IMR-90 (cell line): ENCODE results near the gene MBTPS1. TPM values are rescaled to one million over a fixed set of nuclear protein-coding genes. Genes with fewer than 3 reads are reported as not detected.

Experiments
- ATAC-seq: fragments of 200-7000 bp; cut with Tn5 transposase; 2 replicates; pipeline ENCODE4 v1.9.1; 2020; ENCODE audit warnings: low read depth, mild to moderate bottlenecking, moderate library complexity
- BruUV-seq: library from RNA; stranded (reverse); fragments of 400-500 nt; replicated peaks from 2 replicates; lab custom pipeline; 2021; lab: Mats Ljungman, UMichigan
- CTCF ChIA-PET: fragments of 300-600 bp; formaldehyde crosslinking; extraction: SDS; loops from one replicate; lab custom pipeline; 2021; ENCODE audit warnings: antibody characterized with exemption; lab: Yijun Ruan, JAX
- POLR2A ChIA-PET: fragments of 300-600 bp; sonication (Branson Sonifier 250); formaldehyde crosslinking; loops from one replicate; lab custom pipeline; 2022; ENCODE audit warnings: antibody characterized with exemption; ENCODE audit not compliant: unreplicated experiment; lab: Charles Lee
- DNase-seq: peaks from one replicate; pipeline ENCODE4 v3.0.0; 2013
- H2AFZ ChIP-seq: replicated peaks from 2 replicates; pipeline ENCODE3; 2013; ENCODE audit warnings: low read length, mild to moderate bottlenecking; ENCODE audit not compliant: poor library complexity
- H2AK5ac ChIP-seq: 2 replicates; pipeline ENCODE4 v1.6.1; 2013; ENCODE audit warnings: low read depth, low read length, inconsistent platforms
- H2AK9ac ChIP-seq: replicated peaks from 2 replicates; pipeline ENCODE3; 2013; ENCODE audit warnings: mild to moderate bottlenecking, low read depth, low read length, moderate library complexity; ENCODE audit not compliant: poor library complexity
- H2BK120ac ChIP-seq: 2 replicates; pipeline ENCODE4 v1.6.1; 2013; ENCODE audit warnings: low read depth, low read length, inconsistent platforms
- H2BK15ac ChIP-seq: 3 replicates; pipeline ENCODE4 v1.6.1; 2013; ENCODE audit warnings: low read depth, low read length, inconsistent platforms
- H2BK20ac ChIP-seq: 2 replicates; pipeline ENCODE4 v1.6.1; 2013; ENCODE audit warnings: low read depth, mild to moderate bottlenecking, inconsistent platforms, low read length, moderate library complexity
- H2BK5ac ChIP-seq: 2 replicates; pipeline ENCODE4 v1.6.1; 2013; ENCODE audit warnings: mild to moderate bottlenecking, low read depth, low read length, inconsistent platforms; ENCODE audit not compliant: poor library complexity, severe bottlenecking
- H3K14ac ChIP-seq: replicated peaks from 2 replicates; pipeline ENCODE4 v1.6.1; 2013; ENCODE audit warnings: low read depth, low read length, inconsistent platforms
- H3K18ac ChIP-seq: 2 replicates; pipeline ENCODE4 v1.6.1; 2013; ENCODE audit warnings: low read depth, low read length, control low read depth
- H3K23ac ChIP-seq: 2 replicates; pipeline ENCODE4 v1.6.1; 2013; ENCODE audit warnings: low read depth, low read length, inconsistent platforms
- H3K27ac ChIP-seq: 2 replicates; pipeline ENCODE4 v1.5.1; 2013; ENCODE audit warnings: mild to moderate bottlenecking, control low read depth, low read length; ENCODE audit not compliant: insufficient read depth
- H3K27me3 ChIP-seq: 2 replicates; pipeline ENCODE4 v1.6.1; 2013; ENCODE audit warnings: low read length; ENCODE audit not compliant: control insufficient read depth, insufficient read depth
- H3K36me3 ChIP-seq: 2 replicates; pipeline ENCODE4 v1.6.1; 2013; ENCODE audit warnings: low read length, mixed read lengths; ENCODE audit not compliant: control insufficient read depth, insufficient read depth
- H3K4ac ChIP-seq: 2 replicates; pipeline ENCODE4 v1.6.1; 2013; ENCODE audit warnings: low read depth, low read length, inconsistent platforms
- H3K4me1 ChIP-seq: 2 replicates; pipeline ENCODE4 v1.6.1; 2013; ENCODE audit warnings: low read length, mixed read lengths; ENCODE audit not compliant: control insufficient read depth, insufficient read depth
- H3K4me2 ChIP-seq: 2 replicates; pipeline ENCODE4 v1.6.1; 2013; ENCODE audit warnings: low read depth, mild to moderate bottlenecking, control low read depth, low read length, moderate library complexity
- H3K4me3 ChIP-seq: 2 replicates; pipeline ENCODE4 v1.5.1; 2013; ENCODE audit warnings: low read depth, mild to moderate bottlenecking, control low read depth, low read length, moderate library complexity; ENCODE audit not compliant: insufficient read depth
- H3K56ac ChIP-seq: 2 replicates; pipeline ENCODE4 v1.6.1; 2013; ENCODE audit warnings: low read length, inconsistent platforms; ENCODE audit not compliant: insufficient read depth; ENCODE audit errors: extremely low read depth
- H3K79me1 ChIP-seq, 2 experiments: 2 replicates each; pipeline ENCODE4 v1.6.1; 2013; ENCODE audit warnings: low read length in 2 of 2, inconsistent platforms in 1 of 2, low read depth in 1 of 2
- H3K9ac ChIP-seq: 2 replicates; pipeline ENCODE4 v1.6.1; 2013; ENCODE audit warnings: low read depth, low read length, control low read depth
- H3K9me1 ChIP-seq: 2 replicates; pipeline ENCODE4 v1.6.1; 2013; ENCODE audit warnings: low read length, inconsistent platforms; ENCODE audit not compliant: insufficient read depth
- H3K9me3 ChIP-seq: 2 replicates; pipeline ENCODE4 v1.6.1; 2013; ENCODE audit warnings: low read length; ENCODE audit not compliant: control insufficient read depth, insufficient read depth
- H4K20me1 ChIP-seq: 2 replicates; pipeline ENCODE4 v1.6.1; 2013; ENCODE audit warnings: low read length, inconsistent platforms; ENCODE audit not compliant: insufficient read depth
- H4K5ac ChIP-seq: 2 replicates; pipeline ENCODE4 v1.6.1; 2013; ENCODE audit warnings: mild to moderate bottlenecking, low read depth, low read length, control low read depth
- H4K8ac ChIP-seq, 2 experiments: 2 replicates each; pipeline ENCODE4 v1.6.1; 2013; ENCODE audit warnings: low read depth in 2 of 2, low read length in 2 of 2, control low read depth in 1 of 2, inconsistent platforms in 1 of 2
- H4K91ac ChIP-seq: 2 replicates; pipeline ENCODE4 v1.6.1; 2013; ENCODE audit warnings: low read depth, low read length, inconsistent platforms; ENCODE audit not compliant: insufficient read depth
- BHLHE40 ChIP-seq: fragments of 150-350 bp; IDR thresholded peaks from 2 replicates; pipeline ENCODE4 v1.6.1; 2016; ENCODE audit warnings: mild to moderate bottlenecking, low read depth, low read length
- CEBPB ChIP-seq: IDR thresholded peaks from 2 replicates; pipeline ENCODE4 v1.6.1; 2012; ENCODE audit warnings: low read depth, low read length, improper control_type of control experiment
- CHD1 ChIP-seq: IDR thresholded peaks from 2 replicates; pipeline ENCODE4 v1.6.1; 2012; ENCODE audit warnings: low read depth, low read length, improper control_type of control experiment
- CTCF ChIP-seq: conservative IDR thresholded peaks from 2 replicates; pipeline ENCODE4 v1.5.1; 2012; ENCODE audit warnings: mild to moderate bottlenecking, low read depth, low read length, improper control_type of control experiment
- FOS ChIP-seq: fragments of 150-350 bp; IDR thresholded peaks from 2 replicates; pipeline ENCODE4 v1.6.1; 2016; ENCODE audit warnings: low read depth, low read length
- MAFK ChIP-seq: IDR thresholded peaks from 2 replicates; pipeline ENCODE4 v1.6.1; 2012; ENCODE audit warnings: low read depth, low read length, improper control_type of control experiment
- MXI1 ChIP-seq: IDR thresholded peaks from 2 replicates; pipeline ENCODE4 v1.6.1; 2012; ENCODE audit warnings: low read depth, mild to moderate bottlenecking, low read length, moderate library complexity, borderline replicate concordance
- NFE2L2 ChIP-seq: fragments of 150-350 bp; IDR thresholded peaks from 2 replicates; pipeline ENCODE4 v1.6.1; 2016; ENCODE audit warnings: low read depth, mild to moderate bottlenecking, low read length
- POLR2A ChIP-seq: IDR thresholded peaks from 2 replicates; pipeline ENCODE4 v1.6.1; 2012; ENCODE audit warnings: mild to moderate bottlenecking, low read depth, low read length
- RAD21 ChIP-seq: IDR thresholded peaks from 2 replicates; pipeline ENCODE4 v1.6.1; 2012; ENCODE audit warnings: low read length, improper control_type of control experiment
- SMC3 ChIP-seq: fragments of 150-350 bp; IDR thresholded peaks from 2 replicates; pipeline ENCODE4 v1.6.1; 2016; ENCODE audit warnings: low read depth, mild to moderate bottlenecking, antibody characterized with exemption, low read length, moderate library complexity
- WGBS, 2 experiments: methylation state at CpG; one replicate each; pipeline versions ENCODE4 v1.1.5 to v1.1.7; 2013; ENCODE audit warnings: missing lambda C conversion rate in 2 of 2; ENCODE audit not compliant: insufficient read length in 1 of 2; ENCODE audit errors: extremely low coverage in 2 of 2; 5-methylcytosine and 5-hydroxymethylcytosine counted together
- dilution Hi-C: fragments of 300-500 bp; cut with HindIII; formaldehyde crosslinking; loops from one replicate; pipeline ENCODE4 v1.14.3; 2018; ENCODE audit warnings: low sequenced_read_pairs; ENCODE audit not compliant: unreplicated experiment
- in situ Hi-C: fragments of 300-500 bp; cut with MboI; formaldehyde crosslinking; loops from 3 replicates; pipeline ENCODE4 v1.14.3; 2019; ENCODE audit warnings: low sequenced_read_pairs, inconsistent platforms, mixed read lengths
- intact Hi-C: fragments of 100-400 bp; cut with micrococcal nuclease; formaldehyde crosslinking; loops from 2 replicates; pipeline ENCODE4 v1.10.0; 2022
- polyA plus RNA-seq, 3 experiments: library from polyadenylated mRNA; depleted of rRNA; stranded (reverse); fragments of >200 nt; gene quantifications; 2 replicates each; pipeline ENCODE4 v1.2.3, GENCODE V29; 2012; ENCODE audit warnings: low replicate concordance in 1 of 3
- total RNA-seq: library from RNA; depleted of rRNA; stranded (reverse); fragments of >200 nt; gene quantifications from 2 replicates; pipeline ENCODE4 v1.2.3, GENCODE V29; 2012

Gene MBTPS1
- total and polyA plus RNA-seq, 2 of the 4 experiments (the other 2 are of a cell fraction), result 59.0 to 70.4 TPM

GRCh38 chr16:84045001-84045817 lies 71.5 kb downstream of the MBTPS1 start:
- intact Hi-C loops, result no loop called here
- ChIA-PET POLR2A (no interaction called here), CTCF (interaction anchor here (0.6 to 1.0 kb wide), 3 partner anchors 16 to 54 kb away, joined by 3 to 4 read pairs (median 3); no protein-coding TSS in a partner anchor)
- H3K4ac ChIP-seq, result no peak overlapping the region
- 62% methylated on average over 11 of the region's 36 CpGs; no CpG with 5 or more reads in 1 of the 2 experiments for WGBS, 2 experiments
- no peak overlapping the region for H2AK5ac ChIP-seq
- H2AK9ac ChIP-seq, result no peak overlapping the region
- H2BK20ac ChIP-seq, result no peak overlapping the region
- no peak overlapping the region for H3K56ac ChIP-seq
- TF ChIP-seq MXI1, result no peak
- no peak for TF ChIP-seq BHLHE40
- no peak for TF ChIP-seq CTCF
- no peak for TF ChIP-seq CEBPB
- no peak for TF ChIP-seq NFE2L2
- no peak for TF ChIP-seq SMC3
- TF ChIP-seq POLR2A, result no peak
- no peak for TF ChIP-seq FOS
- no peak for TF ChIP-seq CHD1
- TF ChIP-seq MAFK, result no peak
- TF ChIP-seq RAD21, result no peak
- in situ Hi-C loops, result no loop called here
- no peak overlapping the region for H3K27ac ChIP-seq
- H3K9me1 ChIP-seq, result no peaks in the 10 kb centered on the region
- H3K79me1 ChIP-seq, result no peaks in the 10 kb centered on the region
- no peak overlapping the region for H2BK120ac ChIP-seq
- ATAC-seq (no peak), DNase-seq (no peak)
- H2BK15ac ChIP-seq, result no peak overlapping the region
- no peak overlapping the region for H4K91ac ChIP-seq
- no peak overlapping the region for H3K4me3 ChIP-seq
- no peaks in the 10 kb centered on the region for H3K9me3 ChIP-seq
- H3K4me2 ChIP-seq, result no peak overlapping the region
- no peak overlapping the region for H3K18ac ChIP-seq
- H2AFZ ChIP-seq, result no peak overlapping the region
- H3K27me3 ChIP-seq, result peaks cover 32% of the 10 kb centered on the region
- peaks cover 7% of the 10 kb centered on the region; the same call in 1 of the 2 replicates for H3K36me3 ChIP-seq
- no peak overlapping the region for H3K23ac ChIP-seq
- dilution Hi-C loops, result no loop called here
- H4K5ac ChIP-seq, result no peak overlapping the region
- no peak overlapping the region for H2BK5ac ChIP-seq
- no peak overlapping the region for H4K8ac ChIP-seq
- no peak overlapping the region for H3K9ac ChIP-seq
- no peak overlapping the region for H3K14ac ChIP-seq
- no peaks in the 10 kb centered on the region for H3K4me1 ChIP-seq
- H4K20me1 ChIP-seq, result 0 out of 2 replicates have a peak, but pooled peaks cover 3% of the 10 kb centered on the region
- no TSS peak for BruUV-seq
